Activated CD8-positive, alpha-beta memory T cell treated with anti-CD3 and anti-CD28 coated beads for 1 hour (primary cell): ENCODE measurements around the gene ENDOV.
"Not testable (repeated sequence)": the region's sequence is repeated elsewhere in the genome, so short reads cannot be mapped to it uniquely, and the experiment has no call there.

ENCODE experiments used
- DNase-seq, 2 donors: peaks; one replicate each; pipeline ENCODE4 v3.0.0-alpha.2; 2020; ENCODE audit warnings: low read depth in 1 of 2; ENCODE audit errors: extremely low read depth in 1 of 2

Gene ENDOV

DNA sequence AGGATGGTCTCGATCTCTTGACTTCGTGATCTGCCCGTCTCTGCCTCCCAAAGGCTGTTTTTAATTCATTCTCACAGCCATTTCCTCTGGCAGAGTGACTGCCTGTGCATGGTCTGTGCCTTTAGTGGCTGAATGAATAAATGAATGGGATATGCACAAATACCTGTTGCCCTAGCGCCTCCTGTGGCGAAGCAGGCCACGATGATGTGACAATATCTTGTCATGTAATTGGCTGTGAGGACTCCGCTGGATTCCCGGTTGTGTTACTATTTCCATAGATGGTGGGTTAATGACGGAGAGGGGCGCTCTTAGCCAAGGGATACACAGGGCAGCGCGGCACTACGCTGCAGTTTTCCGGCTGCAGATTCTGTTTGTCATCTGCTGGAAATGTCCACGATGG, 26.8 kb upstream of the ENDOV start:
- no peak for DNase-seq

GRCh38 chr17:80388601-80389000, 26.4 kb upstream of the ENDOV start:
- no peak for DNase-seq

GRCh38 chr17:80389011-80389995, 25.7 kb upstream of the ENDOV start:
- DNase-seq: no peak

DNA sequence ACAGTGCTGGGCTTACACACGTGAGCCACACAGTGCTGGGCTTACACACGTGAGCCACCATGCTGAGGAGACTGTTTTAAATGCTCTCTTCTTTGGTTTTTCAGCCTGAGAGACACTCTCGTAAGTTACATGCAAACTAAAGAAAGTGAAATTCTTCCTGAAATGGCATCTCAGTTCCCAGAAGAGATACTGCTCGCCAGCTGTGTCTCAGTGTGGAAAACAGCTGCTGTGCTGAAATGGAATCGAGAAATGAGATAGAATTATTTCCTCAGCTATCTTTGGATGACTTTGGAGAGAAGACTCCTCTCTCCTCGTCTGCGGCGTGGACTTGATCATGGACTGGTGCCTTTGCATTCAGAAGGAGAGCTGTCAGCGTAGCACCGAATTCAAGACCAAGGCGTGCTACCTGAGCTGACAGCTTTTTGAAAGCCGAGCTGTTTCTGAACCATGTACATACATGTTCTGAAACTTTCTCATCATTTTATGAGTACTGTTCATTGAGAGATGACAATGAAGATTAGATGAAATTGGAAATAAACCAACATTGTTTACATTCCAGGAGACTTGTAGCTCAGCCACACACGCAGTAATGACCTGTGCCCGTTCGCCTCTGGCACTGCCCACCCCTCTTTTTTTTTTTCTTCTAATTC, 21.6 kb upstream of the ENDOV start:
- no peak for DNase-seq

DNA sequence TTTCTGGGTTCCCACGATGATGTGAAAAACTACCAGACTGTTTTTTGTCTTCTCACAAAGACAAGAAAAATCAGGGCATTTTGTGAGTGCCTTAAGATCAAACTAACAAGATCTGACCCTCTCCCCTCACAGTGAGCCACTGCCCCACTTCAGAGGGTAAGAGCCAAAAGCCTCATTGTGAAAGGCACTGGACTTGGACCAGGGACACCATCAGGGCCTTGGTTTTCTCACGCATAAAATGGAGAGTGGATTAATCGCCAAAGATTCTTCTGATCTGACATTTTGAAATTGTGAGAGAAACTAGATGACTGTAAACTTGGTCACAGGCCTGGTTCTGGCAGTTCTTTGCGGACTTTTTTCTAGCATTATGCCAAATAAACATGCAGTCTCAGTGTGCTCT, 21.0 kb upstream of the ENDOV start:
- DNase-seq: no peak

DNA sequence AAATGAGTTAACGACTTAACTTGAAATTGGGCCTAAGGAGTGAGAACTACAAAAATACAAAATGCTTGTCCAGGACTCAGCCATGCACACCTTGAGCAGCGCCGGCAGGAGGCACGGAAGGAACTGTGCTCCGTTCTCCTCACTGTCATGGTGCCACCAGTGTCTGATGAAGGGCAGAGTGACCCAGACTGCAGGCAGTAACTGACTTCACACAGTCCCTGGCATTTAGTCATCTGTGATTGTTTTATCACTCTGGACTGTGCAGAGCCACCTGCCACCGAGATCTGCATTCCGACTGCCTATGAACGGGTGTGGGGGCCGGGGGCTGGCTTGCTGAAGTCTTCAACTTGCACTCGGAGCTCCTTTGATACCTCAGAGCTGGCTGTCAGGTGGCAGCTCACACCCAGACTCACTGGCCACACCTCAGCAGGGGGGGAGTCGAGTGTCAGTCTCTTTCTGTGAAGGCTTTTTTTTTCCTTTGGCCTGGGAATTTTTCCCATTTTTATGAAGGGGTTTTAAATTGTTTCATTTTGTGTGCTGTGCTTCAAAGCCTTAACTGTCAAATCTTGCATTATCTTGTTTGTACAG, 20.2 kb upstream of the ENDOV start:
- no peak for DNase-seq

DNA sequence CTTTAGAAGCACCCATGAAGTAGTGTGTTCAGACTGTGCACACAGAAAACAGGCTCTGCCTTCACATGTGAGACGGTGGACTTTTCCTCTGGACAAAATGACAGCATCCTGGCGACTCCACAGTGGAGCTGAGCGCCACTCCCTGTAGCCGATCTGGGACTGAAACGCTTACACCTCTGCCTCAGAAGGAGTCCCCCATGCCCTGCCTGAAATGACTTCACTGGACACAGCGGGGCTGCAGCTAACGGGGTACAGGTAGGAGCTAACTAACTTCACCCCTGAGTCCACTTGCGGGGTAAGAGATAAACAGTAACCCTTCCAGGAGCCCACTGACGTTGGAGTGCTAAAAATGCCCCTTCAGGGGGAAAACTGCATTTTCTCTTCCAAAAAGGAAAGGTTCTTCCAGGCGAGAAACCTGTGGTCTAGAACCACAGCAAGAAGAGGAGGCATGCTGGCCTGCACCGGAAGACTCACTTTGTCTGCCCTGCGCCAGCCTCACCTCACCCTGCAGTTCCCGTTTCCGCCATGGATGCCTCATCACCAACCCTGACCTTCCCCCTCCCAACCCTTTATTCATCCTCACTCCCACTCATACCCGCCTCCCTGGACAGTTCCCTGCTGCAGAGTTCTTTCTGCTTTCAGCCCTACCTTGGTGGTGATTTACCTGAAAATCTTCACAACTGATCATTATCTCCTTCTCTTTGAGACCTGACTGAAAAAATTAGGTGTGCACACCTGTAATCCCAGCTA, 19.4 kb upstream of the ENDOV start:
- no peak for DNase-seq

- DNase-seq: no peak
Measured at GRCh38 chr17:80396157-80397033, 18.6 kb upstream of the ENDOV start.

GRCh38 chr17:80397034-80397387, 18.0 kb upstream of the ENDOV start:
- DNase-seq: no peak

- DNase-seq: no peak
Measured at GRCh38 chr17:80397686-80398085, 17.3 kb upstream of the ENDOV start.

- not testable (repeated sequence) for DNase-seq
Measured at GRCh38 chr17:80401086-80401485, 13.9 kb upstream of the ENDOV start.

GRCh38 chr17:80402102-80402501, 12.9 kb upstream of the ENDOV start:
- not testable (repeated sequence) for DNase-seq

DNA sequence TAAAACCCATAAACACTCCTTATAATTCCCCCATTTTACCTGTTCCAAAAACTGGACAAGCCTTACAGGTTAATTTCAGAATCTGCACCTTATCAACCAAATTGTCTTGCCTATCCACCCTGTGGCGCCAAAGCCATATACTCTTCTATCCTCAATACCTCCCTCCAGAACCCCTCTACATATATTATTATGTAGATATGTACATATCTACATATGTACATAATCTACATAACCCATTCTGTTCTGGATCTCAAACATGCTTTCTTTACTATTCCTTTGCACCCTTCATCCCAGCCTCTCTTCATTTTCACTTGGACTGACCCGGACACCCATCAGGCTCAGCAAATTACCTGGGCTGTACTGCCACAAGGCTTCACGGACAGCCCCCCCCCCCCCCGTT, 12.0 kb upstream of the ENDOV start:
- DNase-seq: no peak

- DNase-seq: no peak
Measured at GRCh38 chr17:80406146-80406545, 8.8 kb upstream of the ENDOV start.

DNA sequence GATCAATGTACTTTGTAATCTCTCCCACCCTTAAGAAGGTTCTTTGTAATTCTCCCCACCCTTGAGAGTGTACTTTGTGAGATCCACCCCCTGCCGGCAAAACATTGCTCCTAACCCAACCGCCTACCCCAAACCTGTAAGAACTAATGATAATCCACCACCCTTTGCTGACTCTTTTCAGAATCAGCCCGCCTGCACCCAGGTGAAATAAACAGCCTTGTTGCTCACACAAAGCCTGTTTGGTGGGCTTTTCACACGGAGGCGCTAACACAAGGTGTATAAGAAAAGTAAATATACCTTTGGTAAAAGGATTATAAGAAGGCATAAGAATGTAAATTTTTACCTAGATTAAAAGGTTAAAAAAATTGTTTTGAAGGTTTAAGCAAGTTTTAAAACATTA, 7.0 kb upstream of the ENDOV start:
- not testable (repeated sequence) for DNase-seq

GRCh38 chr17:80408872-80409271, 6.1 kb upstream of the ENDOV start:
- no peak for DNase-seq

DNA sequence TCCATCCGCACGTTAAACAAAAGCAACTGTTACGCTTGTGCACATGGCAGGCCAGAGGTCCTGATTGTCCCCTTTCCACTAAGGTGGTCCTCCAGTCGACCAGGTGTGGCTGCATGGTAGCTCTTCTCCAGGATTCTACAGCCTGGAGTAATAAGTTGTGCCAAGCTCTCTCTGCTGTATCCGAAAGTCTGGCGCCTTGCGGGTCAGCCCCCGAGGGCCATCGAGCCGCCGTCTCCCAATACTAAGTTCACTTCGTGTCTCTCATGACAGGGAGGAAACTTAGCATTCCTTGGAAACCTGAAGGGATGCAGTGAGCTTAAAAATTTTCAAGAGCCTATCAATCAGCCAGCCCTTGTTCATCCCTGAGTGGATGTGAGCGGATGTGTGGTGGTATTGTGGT, 5.3 kb upstream of the ENDOV start:
- DNase-seq: no peak

DNA sequence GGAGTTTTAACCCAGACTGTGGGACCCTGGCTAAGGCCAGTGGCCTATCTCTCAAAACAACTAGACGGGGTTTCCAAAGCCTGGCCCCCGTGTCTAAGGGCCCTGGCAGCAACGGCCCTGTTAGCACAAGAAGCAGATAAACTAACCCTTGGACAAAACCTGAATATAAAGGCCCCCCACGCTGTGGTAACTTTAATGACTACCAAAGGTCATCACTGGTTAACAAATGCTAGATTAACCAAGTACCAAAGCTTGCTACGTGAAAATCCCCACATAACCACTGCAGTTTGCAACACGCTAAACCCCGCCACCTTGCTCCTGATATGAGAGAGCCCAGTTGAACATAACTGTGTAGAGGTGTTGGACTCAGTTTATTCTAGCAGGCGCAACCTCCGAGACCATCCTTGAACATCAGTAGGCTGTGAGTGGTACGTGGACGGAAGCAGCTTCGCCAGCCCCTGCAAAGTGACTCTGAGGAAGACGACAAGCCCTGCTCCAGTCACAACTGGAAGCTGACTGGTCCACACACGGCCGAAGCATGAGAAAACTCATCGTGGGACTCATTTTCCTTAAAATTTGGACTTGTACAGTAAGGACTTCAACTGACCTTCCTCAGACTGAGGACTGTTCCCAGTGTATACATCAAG, 4.4 kb upstream of the ENDOV start:
- DNase-seq: not testable (repeated sequence)

- no peak for DNase-seq
Measured at GRCh38 chr17:80413771-80414507, 1.0 kb upstream of the ENDOV start.
